HG03045 (cell line): ENCODE measurements around the gene TUBGCP2.
"Not testable (repeated sequence)": the region's sequence is repeated elsewhere in the genome, so short reads cannot be mapped to it uniquely, and the experiment has no call there.

Experiments used
- ATAC-seq: cut with Tn5 transposase; IDR thresholded peaks from one replicate; pipeline ENCODE4 v1.9.1; 2021; ENCODE audit warnings: mild to moderate bottlenecking, moderate library complexity; ENCODE audit not compliant: unreplicated experiment

TUBGCP2 gene

DNA sequence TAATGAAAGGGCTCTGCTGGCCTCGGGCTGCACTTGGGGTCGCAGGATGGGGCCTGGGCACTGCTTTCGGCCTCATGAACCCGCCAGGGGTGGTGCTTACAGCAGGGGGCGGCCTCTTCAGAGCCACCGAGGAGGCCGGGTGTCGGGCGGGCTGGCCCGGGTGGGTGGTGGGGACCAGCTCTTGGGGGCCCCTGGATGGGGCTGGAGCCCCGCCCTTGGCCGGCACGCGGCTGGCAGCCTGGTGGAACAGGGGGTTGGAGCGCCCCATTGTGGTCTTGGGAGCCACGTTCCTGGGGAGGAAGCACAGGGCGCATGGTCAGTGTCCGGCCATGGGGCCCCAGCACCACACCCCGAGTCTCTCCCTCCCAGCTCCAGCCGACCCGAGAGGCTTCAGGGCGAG, 40.8 kb downstream of the TUBGCP2 start:
- ATAC-seq: no peak

DNA sequence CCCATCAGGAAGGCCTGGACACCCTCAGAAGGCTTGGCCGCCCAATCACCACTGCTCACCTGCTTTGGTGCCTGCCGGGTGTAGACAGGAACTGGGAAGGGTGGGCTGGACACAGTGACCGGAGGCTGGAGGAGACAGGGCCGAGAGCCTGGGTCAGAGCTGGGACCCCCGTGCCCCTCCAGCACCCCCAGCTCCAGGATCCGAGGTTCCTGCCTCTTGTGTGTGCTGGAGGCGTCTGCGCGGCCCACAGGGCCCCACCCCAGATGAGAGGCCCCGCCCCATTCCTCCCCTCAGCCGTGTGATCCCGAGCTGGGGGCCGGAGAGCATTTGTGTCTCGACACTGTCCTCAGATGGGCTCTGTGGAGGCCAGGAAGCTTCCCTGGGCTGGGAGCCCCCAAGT, 41.4 kb downstream of the TUBGCP2 start:
- ATAC-seq: no peak

DNA sequence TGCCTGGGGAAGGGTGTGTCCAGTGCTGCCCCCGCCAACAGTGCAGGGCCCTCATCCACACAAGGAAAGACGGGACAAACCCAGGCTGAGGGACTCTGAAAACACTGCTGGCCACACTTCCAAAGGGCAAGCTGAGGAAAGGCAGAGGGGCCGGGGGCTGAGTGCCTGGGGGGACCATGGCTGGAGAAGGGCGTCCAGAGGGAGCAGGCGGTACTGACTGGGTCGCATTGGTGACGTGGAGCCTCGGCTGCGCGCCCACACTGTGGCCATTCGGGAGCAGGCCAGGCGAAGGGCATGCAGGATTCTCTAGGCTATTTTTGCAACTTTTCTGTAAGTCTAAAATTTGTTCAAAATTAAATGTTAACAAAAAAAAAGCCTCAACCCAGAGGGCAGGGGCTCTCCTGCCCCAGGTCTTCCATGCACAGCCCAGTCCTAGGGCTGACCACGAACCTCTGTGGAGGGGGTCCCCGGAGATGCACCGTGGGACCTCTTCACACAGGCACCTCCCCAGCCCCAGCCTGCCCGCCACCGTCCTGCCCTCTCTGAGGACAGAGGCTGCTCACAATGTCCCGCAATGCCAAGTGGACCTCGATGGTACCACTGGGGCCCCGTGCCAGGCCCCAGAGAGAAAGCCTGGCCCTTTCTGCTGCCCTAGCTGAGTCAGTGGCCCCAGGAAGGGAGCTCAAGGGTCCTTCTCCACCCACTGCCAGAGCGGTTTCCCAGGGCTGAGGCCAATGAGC, 42.4 kb downstream of the TUBGCP2 start:
- no peak for ATAC-seq

DNA sequence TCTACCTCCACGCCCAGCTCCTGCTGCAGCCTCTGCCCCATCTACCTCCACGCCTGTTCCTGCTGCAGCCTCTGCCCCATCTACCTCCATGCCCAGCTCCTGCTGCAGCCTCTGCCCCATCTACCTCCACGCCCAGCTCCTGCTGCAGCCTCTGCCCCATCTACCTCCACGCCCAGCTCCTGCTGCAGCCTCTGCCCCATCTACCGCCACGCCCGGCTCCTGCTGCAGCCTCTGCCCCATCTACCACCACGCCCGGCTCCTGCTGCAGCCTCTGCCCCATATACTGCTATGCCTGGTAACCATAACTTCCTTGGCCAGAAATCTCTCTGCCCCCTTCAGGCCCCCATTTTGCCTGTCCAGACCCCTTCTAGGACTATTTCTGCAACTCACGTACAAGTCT, 43.6 kb downstream of the TUBGCP2 start:
- ATAC-seq: not testable (repeated sequence)

DNA sequence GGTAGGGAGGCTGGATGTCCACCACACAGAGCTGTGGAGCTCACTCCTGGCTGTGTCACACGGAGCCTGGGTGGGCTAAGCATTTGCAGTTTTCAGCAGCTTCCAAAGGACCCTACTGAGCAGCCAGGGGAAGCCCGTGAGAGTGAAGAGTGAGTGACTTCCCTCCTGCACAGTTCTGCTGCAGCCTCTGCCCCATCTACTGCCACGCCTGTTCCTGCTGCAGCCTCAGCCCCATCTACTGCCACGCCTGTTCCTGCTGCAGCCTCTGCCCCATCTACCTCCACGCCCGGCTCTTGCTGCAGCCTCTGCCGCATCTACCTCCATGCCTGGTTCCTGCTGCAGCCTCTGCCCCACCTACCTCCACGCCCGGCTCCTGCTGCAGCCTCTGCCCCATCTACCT, 44.2 kb downstream of the TUBGCP2 start:
- ATAC-seq: no peak

DNA sequence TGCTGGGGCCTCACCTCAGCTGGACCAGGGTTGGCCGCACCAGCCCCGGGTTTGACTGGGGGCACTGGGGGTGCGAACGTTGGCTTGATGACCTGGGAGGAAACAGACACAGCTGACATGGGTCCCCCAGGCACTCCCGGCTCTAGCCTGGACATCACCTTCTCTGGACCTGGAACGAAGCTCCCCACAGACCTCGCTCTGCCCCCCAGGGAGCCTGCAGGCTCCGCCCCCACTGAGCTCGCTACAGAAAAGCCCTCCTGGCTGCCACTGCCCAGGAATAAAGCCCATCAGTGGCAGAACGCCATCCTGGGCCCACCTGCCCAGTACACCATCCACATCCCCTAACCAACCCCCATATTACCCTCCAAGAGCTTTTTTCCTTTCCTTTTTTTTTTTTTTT, 45.0 kb downstream of the TUBGCP2 start:
- no peak for ATAC-seq

DNA sequence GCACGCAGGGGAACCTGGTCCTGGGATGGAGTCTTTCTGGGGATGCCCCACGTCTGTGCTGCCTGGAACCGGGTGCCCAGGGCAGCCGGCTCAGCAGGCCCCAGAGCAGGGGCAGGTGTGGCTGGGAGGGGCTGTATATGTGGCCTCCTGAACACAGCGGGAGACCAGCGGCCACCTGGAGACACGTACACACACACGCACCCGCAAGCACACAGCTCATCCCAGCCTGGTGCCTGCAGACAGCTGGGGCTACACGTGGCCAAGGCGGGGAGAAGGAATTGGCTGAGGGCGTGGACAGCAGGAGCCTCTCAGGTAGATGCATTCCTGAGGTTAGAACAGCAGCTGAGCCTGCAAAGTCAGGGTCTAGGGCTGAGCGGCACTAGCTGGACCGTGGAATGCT, 46.0 kb downstream of the TUBGCP2 start:
- ATAC-seq: no peak

DNA sequence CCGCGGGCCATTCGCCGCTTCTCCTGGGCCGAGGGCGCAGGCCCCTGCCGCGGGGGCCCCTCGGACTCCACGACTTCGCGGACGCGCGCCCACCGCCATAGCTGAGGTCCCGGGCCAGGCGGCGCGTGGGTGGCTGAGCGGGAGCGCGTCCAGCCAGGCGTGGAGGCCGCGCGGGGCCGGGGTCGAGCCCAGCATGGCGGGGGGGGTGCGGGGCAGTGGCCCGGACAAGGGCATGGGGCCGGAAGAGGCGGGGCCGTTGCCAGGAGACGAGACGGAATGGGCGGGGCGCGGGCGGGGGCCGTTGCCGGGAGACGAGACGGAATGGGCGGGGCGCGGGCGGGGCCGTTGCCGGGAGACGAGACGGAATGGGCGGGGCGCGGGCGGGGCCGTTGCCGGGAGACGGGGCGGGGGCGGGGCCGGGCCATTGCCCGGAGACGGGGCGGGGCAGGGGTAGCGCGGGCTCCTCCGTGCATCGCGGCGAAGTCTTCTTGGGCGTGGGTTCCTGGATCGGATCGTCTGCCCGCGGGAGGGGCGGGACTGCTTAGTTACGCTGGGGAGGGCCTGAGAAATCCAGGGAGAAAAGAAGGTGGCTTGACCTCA, 46.8 kb downstream of the TUBGCP2 start:
- ATAC-seq: peak; percentile 63

DNA sequence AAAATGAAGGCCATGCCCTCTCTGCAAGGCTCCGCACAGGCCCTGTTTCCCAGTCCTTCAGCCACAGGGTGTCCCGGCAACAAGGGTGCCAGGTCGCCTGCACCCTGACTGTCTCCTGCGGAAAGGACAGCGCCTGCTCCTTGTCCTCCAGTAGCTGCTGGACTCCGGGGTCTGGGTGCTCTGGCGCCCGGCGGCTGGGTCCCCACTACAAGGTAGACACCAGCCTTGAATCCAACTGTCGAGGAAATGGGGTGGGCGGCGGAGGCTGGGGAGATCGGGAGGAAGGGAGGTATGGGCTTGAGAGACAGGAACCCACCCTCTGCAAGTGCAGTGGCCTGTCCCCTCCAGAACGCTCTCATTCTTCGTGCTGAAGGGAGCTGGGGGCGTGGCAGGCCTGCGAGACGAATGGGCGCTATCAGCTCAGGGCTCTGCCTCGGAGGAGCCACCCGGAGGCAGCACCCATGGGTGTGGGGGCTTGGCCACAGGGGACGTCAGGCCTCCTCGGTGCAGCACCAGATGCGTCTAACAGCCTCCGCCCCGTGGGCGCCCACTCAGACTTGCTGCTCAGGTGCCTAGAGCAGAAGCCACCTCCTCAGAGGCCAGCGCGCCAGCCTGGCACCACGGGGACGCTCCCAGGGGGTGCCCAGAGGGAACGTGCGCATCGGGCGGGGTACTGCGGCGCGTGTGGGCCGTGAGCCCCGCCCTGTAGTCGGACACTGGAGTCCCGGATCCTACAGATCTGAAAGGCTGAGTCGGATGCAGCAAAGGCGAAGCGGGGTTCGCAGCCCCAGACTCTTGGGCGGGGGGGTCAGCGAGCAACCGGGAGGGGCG, 47.6 kb downstream of the TUBGCP2 start:
- ATAC-seq: peak; percentile 54

DNA sequence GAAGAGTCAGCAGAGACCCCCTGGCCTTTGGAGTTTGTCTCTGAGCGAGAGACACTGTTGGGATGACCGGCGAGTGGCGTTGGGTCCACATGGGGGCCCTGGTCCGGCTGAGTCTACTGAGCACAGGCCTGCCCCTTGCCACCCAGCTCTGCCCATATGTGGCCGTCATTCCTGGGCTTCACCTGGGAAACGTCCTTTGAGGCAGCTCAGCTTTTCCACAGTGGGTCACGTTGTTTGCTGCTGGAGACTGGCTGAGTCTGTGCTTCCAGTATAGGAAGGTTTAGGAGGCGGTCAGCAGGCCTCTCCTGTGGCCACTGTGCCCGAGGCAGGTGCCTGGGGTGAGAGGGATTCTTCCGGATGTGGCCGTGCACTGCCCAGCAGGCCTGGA, 49.1 kb downstream of the TUBGCP2 start:
- ATAC-seq: no peak

DNA sequence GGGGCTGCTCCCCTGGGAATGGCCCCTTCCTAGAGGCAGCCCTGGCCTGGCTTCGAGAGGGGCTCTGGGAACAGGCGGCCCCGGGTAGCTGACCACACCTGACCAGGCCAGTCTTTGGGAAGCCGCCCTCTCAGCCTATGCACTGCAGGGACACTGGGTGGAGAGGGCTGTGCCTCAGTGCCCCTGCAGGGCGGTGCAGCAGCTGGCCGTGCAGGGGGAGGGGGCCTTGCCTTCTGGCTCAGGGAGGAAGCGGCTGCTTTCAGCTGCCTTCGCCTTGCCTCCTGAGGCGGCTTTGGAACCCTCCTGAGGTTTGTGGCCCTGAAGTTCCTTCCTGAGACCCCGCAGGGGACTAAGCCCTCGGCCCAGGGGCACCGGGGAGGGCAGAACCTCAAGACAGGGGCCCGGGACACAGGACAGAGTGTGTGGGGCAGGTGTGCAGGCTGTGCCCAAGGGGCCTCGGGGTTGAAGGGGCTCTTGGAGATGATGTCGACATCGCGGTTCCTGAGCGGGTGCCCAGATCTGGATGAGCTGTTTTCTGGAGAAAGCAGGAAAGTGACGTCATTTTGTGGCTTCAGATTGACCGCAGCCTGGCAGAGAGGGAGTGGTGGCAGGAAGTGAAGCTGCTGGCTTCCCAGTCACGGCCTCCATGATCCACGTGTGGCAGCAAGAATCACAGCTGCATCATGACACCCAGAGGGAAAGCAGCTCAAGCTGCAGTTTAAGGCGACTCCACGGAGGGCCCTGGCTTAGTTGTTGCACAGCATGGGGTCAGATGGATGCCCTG, 49.7 kb downstream of the TUBGCP2 start:
- ATAC-seq: no peak

DNA sequence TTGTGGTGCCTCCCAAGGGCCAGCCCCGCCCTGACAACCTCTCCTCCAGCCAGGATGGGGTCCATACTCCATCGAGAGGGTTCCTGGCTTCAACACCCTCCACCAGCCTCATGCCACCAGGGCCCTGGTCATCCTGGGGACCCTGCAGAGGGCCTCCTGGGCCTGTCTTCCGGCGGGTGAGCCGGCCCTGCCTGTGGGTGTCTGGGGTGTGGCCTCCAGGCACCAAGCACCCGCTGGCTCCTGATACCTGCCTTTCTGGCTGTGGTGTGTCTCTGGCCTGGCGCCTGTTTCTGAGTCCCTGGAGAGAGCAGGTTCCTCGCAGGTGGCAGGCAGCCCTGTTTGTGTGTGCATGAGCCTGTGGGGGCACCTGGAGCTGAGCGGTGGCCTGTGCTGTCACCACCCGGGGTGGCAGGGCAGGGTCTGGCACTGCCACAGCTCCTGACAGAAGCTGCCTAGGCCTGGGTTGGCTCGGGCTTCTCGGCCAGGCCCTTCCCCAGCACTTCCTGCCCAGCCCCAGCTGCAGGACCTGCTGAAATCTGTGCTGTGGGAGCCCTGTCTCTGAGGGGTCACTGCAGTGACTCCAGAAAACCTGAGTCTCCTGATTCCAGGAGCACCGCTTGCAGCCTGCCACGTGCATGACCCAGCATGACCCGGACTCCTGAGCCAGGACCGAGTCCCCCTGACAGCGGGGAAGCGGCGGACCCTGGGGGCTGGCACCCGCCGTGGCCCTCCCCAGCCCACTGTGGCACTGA, 50.4 kb downstream of the TUBGCP2 start:
- ATAC-seq: no peak

DNA sequence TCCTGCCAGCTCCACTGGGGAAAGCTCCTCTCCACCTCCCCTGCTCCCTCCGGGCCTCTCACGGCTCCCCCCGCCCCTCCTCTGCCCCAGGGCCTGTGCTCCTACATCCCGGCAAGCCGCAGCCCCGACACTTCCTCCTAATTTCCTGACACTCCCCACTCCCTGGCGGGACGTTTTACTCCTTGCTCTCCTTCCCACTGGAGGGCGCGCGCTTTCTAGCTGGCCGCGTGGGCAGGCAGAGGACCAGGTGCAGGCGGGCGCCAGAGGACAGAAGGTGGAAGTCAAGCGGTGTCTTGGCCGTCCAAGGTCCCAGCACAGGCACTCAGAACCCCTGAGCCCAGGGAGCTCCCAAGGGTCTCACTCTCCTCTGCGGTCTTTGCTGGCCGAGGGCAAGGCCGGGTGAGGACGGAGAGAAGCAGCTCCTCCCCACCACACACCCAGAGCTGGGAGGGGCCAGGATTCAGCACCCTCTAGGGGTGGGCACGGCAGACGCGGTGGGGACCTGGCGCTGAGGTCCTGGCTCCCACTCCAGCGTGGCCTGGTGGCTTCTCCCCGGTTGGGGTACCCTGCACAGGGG, 51.1 kb downstream of the TUBGCP2 start:
- no peak for ATAC-seq

DNA sequence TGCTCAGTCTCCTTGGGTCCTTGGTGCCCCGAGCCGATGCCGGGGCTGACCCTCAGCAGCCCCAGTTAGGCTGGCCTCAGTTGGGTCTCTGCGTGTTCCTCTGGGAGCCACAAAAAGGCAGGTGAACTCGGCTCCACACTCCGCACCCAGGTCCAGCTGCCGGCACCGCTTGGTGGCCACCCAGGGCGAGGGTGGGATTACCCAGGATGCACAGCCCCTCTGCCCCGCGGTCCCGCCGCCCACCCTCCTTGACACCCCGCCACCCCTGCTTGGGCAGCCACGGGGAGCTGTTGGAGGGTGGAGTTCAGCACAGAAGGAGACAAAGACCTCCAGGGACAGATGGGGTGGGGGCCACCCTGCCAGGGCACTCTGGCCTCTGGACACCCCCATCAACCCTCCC, 53.3 kb downstream of the TUBGCP2 start:
- ATAC-seq: no peak

DNA sequence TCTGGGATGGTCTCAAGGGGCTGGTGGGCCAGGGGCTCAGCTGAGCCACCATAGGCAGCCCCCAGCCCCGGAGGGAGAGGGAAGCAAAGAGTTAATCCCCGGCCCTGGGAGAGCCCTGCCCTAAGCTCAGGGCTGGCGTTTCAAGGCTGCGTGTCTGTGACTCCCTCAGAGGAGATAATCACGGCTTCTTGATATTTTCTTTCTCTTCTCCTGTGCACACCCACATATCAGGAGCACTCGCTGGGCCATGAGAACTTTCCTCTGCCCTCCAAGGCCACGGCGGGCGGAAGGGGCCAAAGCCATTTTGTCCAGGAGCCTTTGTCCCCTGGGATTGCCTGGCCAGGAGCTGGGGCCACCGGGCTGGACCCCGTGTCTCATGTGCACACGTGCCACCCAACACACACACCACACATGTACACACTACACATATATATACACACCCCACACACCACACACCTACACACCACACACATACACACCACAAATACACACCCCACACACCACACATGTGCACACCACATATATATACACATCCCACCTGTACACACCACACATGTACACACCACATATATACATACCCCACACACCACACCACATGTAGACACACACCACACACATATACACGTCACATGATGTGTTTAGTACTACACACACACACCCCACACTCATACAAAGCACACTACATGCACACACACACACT, 54.1 kb downstream of the TUBGCP2 start:
- ATAC-seq: no peak

DNA sequence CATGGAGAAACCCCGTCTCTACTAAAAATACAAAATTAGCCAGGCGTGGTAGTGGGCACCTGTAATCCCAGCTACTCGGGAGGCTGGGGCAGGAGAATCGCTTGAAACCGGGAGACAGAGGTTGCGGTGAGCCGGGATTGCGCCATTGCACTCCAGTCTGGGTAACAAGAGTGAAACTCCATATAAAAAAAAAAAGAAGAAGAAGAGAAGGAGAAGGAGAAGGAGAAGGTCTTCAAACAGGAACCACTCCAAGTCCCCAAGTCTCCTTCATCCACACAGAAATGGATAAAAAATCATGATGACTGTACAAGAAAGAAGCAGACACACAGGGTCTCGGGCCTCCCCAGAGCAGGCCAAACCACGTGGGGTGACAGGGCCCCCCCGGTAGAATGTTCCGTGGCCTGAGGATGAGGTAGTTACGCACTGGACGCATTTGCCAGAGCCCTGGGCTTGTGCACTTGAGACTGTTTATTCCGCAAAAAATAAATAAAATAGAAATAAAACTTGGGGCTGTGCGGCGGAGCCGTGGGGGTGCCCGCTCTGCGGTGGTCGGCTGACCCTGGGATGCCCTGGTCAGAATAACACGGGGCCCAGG, 55.2 kb downstream of the TUBGCP2 start:
- ATAC-seq: no peak

DNA sequence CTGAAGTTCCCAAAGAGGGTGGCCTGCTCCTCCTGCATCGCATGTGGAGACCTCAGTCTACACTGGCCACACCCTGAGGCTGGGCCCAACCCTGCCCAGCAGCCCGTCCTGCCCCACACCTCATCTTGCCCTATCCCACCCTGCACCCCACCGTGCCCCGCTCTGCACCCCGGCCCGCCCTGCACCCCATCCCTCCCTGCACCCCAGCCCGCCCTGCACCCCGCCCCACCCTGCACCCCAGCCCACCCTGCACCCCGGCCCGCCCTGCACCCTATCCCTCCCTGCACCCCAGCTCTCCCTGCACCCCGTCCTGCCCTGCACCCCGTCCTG, 56.5 kb downstream of the TUBGCP2 start:
- no peak for ATAC-seq

DNA sequence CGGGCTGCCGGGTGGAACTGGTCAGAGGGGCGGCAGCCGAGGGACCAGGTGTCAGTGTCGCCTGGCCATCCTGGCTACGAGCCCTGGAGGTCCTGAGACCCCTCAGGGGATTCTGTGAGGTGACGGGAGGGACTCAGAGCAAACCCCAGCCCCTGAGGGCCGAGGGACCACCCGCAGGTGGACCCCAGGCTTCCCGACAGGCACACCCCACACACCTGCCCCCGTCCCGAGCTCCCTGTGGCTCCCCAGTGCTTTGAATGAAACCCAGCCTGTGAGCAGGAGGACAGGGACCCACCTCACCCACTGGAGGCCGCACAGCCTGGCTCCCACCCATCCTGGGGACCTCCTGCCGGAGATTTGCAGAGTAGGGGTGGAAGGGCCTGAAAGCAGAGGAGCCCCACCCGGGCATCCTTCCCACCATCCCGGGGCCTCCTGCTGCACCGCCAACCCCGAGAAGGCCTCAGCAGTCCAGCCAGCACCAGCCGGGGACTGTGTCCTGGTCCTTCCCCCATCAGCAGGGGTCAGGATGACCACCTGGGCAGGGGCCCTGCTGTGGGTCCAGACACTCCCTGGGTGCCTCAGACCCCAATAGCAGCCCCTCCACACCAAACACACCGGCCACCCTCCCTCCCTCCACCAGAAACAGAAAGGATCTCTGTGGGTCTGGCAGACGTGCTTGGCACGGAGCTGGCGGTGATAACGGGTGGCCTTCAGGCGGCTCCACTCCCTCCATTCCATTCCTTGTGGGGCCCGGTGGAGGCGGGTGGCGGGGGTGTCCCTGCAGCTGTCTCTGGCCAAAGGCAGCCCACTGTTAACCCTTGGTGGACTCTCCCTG, 57.1 kb downstream of the TUBGCP2 start:
- ATAC-seq: no peak
